Measurements from ENCODE around the gene RCOR2.

DNA sequence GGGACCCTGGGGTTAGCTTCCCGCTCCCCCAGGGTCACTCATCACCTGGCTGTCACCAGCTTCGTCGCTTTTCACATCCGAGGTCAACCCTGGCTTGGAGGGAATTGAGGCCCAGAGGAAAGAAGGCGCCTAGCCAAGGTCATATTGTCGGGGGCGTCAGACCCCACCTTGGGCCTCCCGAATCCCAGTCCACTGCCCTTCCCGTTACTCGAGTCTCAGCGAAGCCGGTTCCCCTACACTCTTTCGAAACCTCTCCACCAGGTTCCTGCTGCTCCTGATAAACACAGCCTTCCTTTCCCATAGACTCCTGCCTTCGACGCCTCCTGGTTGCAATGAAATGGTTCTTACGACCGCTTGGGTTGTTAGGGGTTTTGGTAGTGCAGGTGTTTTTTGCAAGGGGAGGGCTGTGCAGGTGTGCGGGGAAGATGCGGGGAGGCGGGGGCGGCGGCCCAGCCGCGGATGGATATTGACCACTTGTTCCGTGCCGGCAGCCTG is 22.5 kb upstream of the RCOR2 start:
- TF ChIP-seq, protein P1, sequence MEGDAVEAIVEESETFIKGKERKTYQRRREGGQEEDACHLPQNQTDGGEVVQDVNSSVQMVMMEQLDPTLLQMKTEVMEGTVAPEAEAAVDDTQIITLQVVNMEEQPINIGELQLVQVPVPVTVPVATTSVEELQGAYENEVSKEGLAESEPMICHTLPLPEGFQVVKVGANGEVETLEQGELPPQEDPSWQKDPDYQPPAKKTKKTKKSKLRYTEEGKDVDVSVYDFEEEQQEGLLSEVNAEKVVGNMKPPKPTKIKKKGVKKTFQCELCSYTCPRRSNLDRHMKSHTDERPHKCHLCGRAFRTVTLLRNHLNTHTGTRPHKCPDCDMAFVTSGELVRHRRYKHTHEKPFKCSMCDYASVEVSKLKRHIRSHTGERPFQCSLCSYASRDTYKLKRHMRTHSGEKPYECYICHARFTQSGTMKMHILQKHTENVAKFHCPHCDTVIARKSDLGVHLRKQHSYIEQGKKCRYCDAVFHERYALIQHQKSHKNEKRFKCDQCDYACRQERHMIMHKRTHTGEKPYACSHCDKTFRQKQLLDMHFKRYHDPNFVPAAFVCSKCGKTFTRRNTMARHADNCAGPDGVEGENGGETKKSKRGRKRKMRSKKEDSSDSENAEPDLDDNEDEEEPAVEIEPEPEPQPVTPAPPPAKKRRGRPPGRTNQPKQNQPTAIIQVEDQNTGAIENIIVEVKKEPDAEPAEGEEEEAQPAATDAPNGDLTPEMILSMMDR (IDR thresholded peaks at IDR 0.05 in 8 of 11, conservative IDR thresholded peaks at IDR 0.05 in 3 of 11): no peak
- TF ChIP-seq POLR2A (IDR thresholded peaks at IDR 0.05): no peak
